Right atrium auricular region (tissue), 2 donors: ENCODE data around the gene MAJIN. TPM values are rescaled to one million over a fixed set of nuclear protein-coding genes. Genes with fewer than 3 reads are reported as not detected.

ENCODE experiments used
- DNase-seq: peaks from one replicate; pipeline ENCODE4 v3.0.0-alpha.2; 2019; ENCODE audit warnings: low spot score
- H3K27ac ChIP-seq, 2 donors: fragments of 200-600 bp; sonication (generic); 1 replicate in 1 of 2; 2 replicates in 1 of 2; pipeline ENCODE4 v1.5.1; 2016 to 2019
- H3K27me3 ChIP-seq, 2 donors: fragments of 200-600 bp; sonication (generic); one replicate each; pipeline versions ENCODE4 v1.5.1 to v1.6.0; 2017 to 2019
- H3K36me3 ChIP-seq: fragments of 200-600 bp; sonication (generic); one replicate; pipeline ENCODE4 v1.5.1; 2016
- H3K4me1 ChIP-seq, 2 donors: fragments of 200-600 bp; sonication (generic); one replicate each; pipeline versions ENCODE4 v1.5.1 to v1.6.0; 2017 to 2019
- H3K4me3 ChIP-seq, 2 donors: fragments of 200-600 bp; sonication (generic); 1 replicate in 1 of 2; 2 replicates in 1 of 2; pipeline ENCODE4 v1.5.1; 2017 to 2019; ENCODE audit warnings: mild to moderate bottlenecking in 1 of 2, moderate library complexity in 1 of 2
- H3K9me3 ChIP-seq, 2 donors: fragments of 200-600 bp; sonication (generic); one replicate each; pipeline ENCODE4 v1.5.1; 2019
- total RNA-seq, 2 donors: library from RNA; depleted of rRNA; stranded (reverse); fragments of >200 nt; gene quantifications; one replicate each; pipeline ENCODE4 v1.1.0, GENCODE V29; 2016
- TF ChIP-seq, protein P1 (sequence below), 2 donors: fragments of 200-600 bp; sonication (generic); IDR thresholded peaks; one replicate each; pipeline ENCODE4 v1.5.1; 2019; ENCODE audit warnings: antibody characterized with exemption in 2 of 2

Gene MAJIN
- total RNA-seq, 2 donors from 2014 or later, result not detected

DNA sequence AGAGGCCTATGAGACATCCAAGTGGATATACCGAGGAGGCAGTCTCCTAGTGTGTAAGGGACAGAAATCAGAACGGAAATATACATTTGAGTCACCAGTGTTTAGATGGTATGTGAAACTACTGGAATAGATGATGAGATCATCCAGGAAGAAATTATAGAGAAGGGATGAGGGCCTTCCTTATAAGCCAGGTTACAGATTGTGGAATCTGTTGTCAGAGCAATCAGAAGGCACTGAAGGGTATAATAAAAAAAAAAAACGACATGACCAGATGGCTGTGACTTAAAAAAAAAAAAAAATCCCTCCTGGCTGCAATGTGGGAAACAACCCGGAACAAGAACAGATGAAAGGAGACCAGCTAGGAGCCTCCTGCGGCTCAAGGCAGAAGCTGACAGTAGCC is 2.7 kb downstream of the MAJIN start:
- H3K4me1 ChIP-seq, result peaks cover 0 to 14% of the 10 kb centered on the region in 2 donors
- no peaks in the 10 kb centered on the region for H3K36me3 ChIP-seq
- no peaks in the 10 kb centered on the region for H3K27me3 ChIP-seq
- no peak overlapping the region for H3K27ac ChIP-seq
- TF ChIP-seq, protein P1, sequence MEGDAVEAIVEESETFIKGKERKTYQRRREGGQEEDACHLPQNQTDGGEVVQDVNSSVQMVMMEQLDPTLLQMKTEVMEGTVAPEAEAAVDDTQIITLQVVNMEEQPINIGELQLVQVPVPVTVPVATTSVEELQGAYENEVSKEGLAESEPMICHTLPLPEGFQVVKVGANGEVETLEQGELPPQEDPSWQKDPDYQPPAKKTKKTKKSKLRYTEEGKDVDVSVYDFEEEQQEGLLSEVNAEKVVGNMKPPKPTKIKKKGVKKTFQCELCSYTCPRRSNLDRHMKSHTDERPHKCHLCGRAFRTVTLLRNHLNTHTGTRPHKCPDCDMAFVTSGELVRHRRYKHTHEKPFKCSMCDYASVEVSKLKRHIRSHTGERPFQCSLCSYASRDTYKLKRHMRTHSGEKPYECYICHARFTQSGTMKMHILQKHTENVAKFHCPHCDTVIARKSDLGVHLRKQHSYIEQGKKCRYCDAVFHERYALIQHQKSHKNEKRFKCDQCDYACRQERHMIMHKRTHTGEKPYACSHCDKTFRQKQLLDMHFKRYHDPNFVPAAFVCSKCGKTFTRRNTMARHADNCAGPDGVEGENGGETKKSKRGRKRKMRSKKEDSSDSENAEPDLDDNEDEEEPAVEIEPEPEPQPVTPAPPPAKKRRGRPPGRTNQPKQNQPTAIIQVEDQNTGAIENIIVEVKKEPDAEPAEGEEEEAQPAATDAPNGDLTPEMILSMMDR (IDR thresholded peaks at IDR 0.05), result no peak
- no peak for DNase-seq
- H3K4me3 ChIP-seq, result no peak overlapping the region
- H3K9me3 ChIP-seq, result no peaks in the 10 kb centered on the region

DNA sequence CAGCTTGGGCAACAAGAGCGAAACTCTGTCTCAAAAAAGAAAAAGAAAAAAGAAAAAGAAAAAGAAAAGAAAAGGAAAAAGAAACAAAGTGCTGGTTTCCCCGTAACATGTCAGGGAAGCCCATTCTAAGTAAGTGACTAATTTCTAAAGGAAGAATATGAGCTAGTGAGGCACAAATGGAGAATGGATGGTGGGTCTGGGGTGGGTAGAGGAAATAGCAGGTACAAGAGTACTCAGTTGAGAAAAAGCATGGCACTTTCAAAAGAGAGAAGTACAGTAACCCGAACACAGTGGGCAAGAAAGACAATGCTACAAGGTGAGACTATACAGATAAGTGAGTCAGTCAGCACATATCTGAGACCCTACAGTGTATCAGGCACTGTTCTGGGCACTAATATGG is 4.5 kb downstream of the MAJIN start:
- H3K27me3 ChIP-seq, result no peaks in the 10 kb centered on the region
- H3K4me3 ChIP-seq, result no peak overlapping the region
- no peaks in the 10 kb centered on the region for H3K36me3 ChIP-seq
- H3K9me3 ChIP-seq, result no peaks in the 10 kb centered on the region
- H3K27ac ChIP-seq, result no peak overlapping the region
- DNase-seq, result no peak
- H3K4me1 ChIP-seq, result peaks cover 0 to 11% of the 10 kb centered on the region in 2 donors
- TF ChIP-seq, protein P1 (IDR thresholded peaks at IDR 0.05), result no peak

DNA sequence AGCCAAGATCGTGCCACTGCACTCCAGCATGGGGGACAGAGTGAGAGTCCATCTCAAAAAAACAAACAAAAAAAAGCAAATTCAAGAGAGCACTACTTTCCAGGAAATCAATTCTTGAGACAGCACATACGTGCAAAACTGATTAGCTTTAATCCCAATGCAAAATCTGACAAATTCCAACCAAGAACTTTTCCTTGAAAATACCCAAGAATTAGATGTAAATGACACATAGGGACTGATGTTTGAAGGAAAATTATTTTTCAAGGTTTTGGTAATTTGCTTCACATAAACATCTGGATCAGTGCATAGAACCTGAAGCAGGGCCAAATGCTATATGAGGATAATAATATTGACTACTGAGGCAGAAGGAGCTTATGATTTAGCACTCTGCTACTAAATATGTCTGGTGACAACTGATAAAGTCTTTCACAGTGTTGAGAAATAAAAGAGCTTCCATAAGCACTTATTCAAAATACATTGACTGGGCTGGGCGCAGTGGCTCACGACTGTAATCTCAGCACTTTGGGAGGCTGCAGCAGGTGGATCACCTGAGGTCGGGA is 8.8 kb downstream of the MAJIN start:
- no peaks in the 10 kb centered on the region for H3K4me1 ChIP-seq
- DNase-seq, result no peak
- TF ChIP-seq, protein P1 (IDR thresholded peaks at IDR 0.05), result no peak
- no peak overlapping the region for H3K4me3 ChIP-seq
- H3K9me3 ChIP-seq, result no peaks in the 10 kb centered on the region
- H3K36me3 ChIP-seq, result no peaks in the 10 kb centered on the region
- no peak overlapping the region for H3K27ac ChIP-seq
- no peaks in the 10 kb centered on the region for H3K27me3 ChIP-seq

DNA sequence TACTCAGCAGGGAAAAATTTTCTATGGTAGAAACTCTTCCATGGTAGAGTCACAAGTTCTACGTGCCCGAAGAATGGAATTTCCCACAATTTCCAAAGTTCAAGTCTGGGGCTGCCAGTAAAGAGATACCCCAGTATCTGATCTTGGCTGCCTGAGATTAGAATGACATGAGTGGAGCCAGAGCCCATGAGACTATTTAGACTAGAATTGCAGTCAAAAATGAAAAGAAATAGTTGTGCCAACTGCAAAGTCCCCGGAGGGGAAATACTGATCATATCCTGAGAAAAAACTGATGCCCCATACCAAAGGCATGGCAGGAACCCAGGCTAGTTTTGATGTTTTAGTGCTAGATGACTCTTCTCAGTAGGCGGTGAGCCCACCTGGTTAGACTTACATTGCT is 11.2 kb downstream of the MAJIN start:
- TF ChIP-seq, protein P1 (IDR thresholded peaks at IDR 0.05), result no peak
- Histone ChIP-seq H3K4me1 (no peaks in the 10 kb centered on the region), H3K9me3 (no peaks in the 10 kb centered on the region), H3K27ac (no peak overlapping the region), H3K4me3 (no peak overlapping the region), H3K36me3 (no peaks in the 10 kb centered on the region), H3K27me3 (no peaks in the 10 kb centered on the region)
- DNase-seq, result no peak

DNA sequence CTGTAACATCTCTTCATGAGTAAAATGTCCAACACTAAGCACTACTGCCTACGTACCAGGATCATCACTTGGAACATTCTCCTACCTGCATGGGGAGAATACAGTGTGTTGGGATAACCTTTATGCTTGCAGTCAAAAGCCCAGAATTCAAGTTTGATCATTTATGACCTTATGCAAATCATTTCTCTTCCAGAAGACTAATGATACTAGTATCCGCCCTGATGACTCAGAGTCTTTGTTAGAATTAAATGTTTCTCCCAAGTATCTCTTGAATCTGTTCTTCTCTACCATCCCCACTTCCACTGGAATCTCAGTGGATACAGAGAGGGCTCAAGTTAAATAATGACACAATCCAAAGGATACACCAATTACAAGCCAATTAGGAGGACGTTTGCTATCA is 12.4 kb downstream of the MAJIN start:
- H3K4me3 ChIP-seq, result no peak overlapping the region
- H3K9me3 ChIP-seq, result no peaks in the 10 kb centered on the region

More for the DNA sequence above, 12.4 kb downstream of the MAJIN start:
- DNase-seq, result no peak
- Histone ChIP-seq H3K27ac (no peak overlapping the region), H3K27me3 (no peaks in the 10 kb centered on the region), H3K36me3 (no peaks in the 10 kb centered on the region), H3K4me1 (no peaks in the 10 kb centered on the region)
- TF ChIP-seq, protein P1 (IDR thresholded peaks at IDR 0.05), result no peak
